ENCODE results near the gene LRRC43.

LRRC43 gene

GRCh38 chr12:122245553-122245952 lies 62.6 kb downstream of the LRRC43 start:
- no peak overlapping the region for H3K4me3 ChIP-seq (ENCODE audit: insufficient read length, low read depth)
- DNase-seq (ENCODE audit: low read depth, low spot score): no peak
- no peak for TF ChIP-seq SUZ12 (IDR thresholded peaks at IDR 0.05; ENCODE audit: extremely low read depth, insufficient read depth, insufficient read length)
- no peak for TF ChIP-seq ZNF274 (IDR thresholded peaks at IDR 0.05; ENCODE audit: low read depth, low read length)
- no peak for TF ChIP-seq YY1 (IDR thresholded peaks at IDR 0.05; ENCODE audit: insufficient read depth, insufficient read length)
- peaks cover 47% of the 10 kb centered on the region for H3K36me3 ChIP-seq (ENCODE audit: insufficient read depth, insufficient read length, low read length)
- H3K9ac ChIP-seq (ENCODE audit: insufficient read length, low read depth): no peak overlapping the region
- no peaks in the 10 kb centered on the region for H3K9me3 ChIP-seq (ENCODE audit: insufficient read depth, low read length)
- H3K4me1 ChIP-seq (ENCODE audit: insufficient read depth, insufficient read length): no peaks in the 10 kb centered on the region
- H3K27me3 ChIP-seq (ENCODE audit: insufficient read depth, insufficient read length): no peaks in the 10 kb centered on the region

- Histone ChIP-seq H3K36me3 (ENCODE audit: insufficient read depth, insufficient read length, low read length) (peaks cover 34% of the 10 kb centered on the region), H3K4me1 (ENCODE audit: insufficient read depth, insufficient read length) (no peaks in the 10 kb centered on the region), H3K9ac (ENCODE audit: insufficient read length, low read depth) (no peak overlapping the region), H3K9me3 (ENCODE audit: insufficient read depth, low read length) (no peaks in the 10 kb centered on the region), H3K27me3 (ENCODE audit: insufficient read depth, insufficient read length) (no peaks in the 10 kb centered on the region), H3K4me3 (ENCODE audit: insufficient read length, low read depth) (no peak overlapping the region)
- TF ChIP-seq ZNF274 (IDR thresholded peaks at IDR 0.05; ENCODE audit: low read depth, low read length): no peak
- no peak for TF ChIP-seq YY1 (IDR thresholded peaks at IDR 0.05; ENCODE audit: insufficient read depth, insufficient read length)
- no peak for TF ChIP-seq SUZ12 (IDR thresholded peaks at IDR 0.05; ENCODE audit: extremely low read depth, insufficient read depth, insufficient read length)
- no peak for DNase-seq (ENCODE audit: low read depth, low spot score)
Measured at GRCh38 chr12:122250047-122250446, 67.1 kb downstream of the LRRC43 start.

- no peaks in the 10 kb centered on the region for H3K27me3 ChIP-seq (ENCODE audit: insufficient read depth, insufficient read length)
- no peaks in the 10 kb centered on the region for H3K4me1 ChIP-seq (ENCODE audit: insufficient read depth, insufficient read length)
- H3K4me3 ChIP-seq (ENCODE audit: insufficient read length, low read depth): no peak overlapping the region
- no peak for DNase-seq (ENCODE audit: low read depth, low spot score)
- peaks cover 34% of the 10 kb centered on the region for H3K36me3 ChIP-seq (ENCODE audit: insufficient read depth, insufficient read length, low read length)
- TF ChIP-seq YY1 (IDR thresholded peaks at IDR 0.05; ENCODE audit: insufficient read depth, insufficient read length) (no peak), SUZ12 (IDR thresholded peaks at IDR 0.05; ENCODE audit: extremely low read depth, insufficient read depth, insufficient read length) (no peak), ZNF274 (IDR thresholded peaks at IDR 0.05; ENCODE audit: low read depth, low read length) (no peak)
- H3K9me3 ChIP-seq (ENCODE audit: insufficient read depth, low read length): no peaks in the 10 kb centered on the region
- no peak overlapping the region for H3K9ac ChIP-seq (ENCODE audit: insufficient read length, low read depth)
Measured at GRCh38 chr12:122250536-122250935, 67.6 kb downstream of the LRRC43 start.
